Measurements from ENCODE around the gene RHOD.

Gene RHOD

GRCh38 chr11:67062526-67063373, 6.1 kb downstream of the RHOD start:
- DNase-seq (ENCODE audit: low spot score), result no peak

- no peak for DNase-seq (ENCODE audit: low spot score)
Observed at GRCh38 chr11:67066333-67066709, 9.7 kb downstream of the RHOD start.

GRCh38 chr11:67071420-67072284, 15.0 kb downstream of the RHOD start:
- peak; percentile 100 for DNase-seq (ENCODE audit: low spot score)

GRCh38 chr11:67072295-67072694, 15.6 kb downstream of the RHOD start:
- DNase-seq (ENCODE audit: low spot score), result no peak

- no peak for DNase-seq (ENCODE audit: low spot score)
Observed at GRCh38 chr11:67073908-67074307, 17.3 kb downstream of the RHOD start.

GRCh38 chr11:67076202-67076601, 19.6 kb downstream of the RHOD start:
- no peak for DNase-seq (ENCODE audit: low spot score)

- peak; percentile 51 for DNase-seq (ENCODE audit: low spot score)
Observed at GRCh38 chr11:67079065-67079705, 22.5 kb downstream of the RHOD start.

- DNase-seq (ENCODE audit: low spot score), result peak; percentile 72
Observed at GRCh38 chr11:67082071-67082791, 25.6 kb downstream of the RHOD start.

GRCh38 chr11:67083786-67084366, 27.2 kb downstream of the RHOD start:
- DNase-seq (ENCODE audit: low spot score), result peak; percentile 24

GRCh38 chr11:67085617-67086016, 29.0 kb downstream of the RHOD start:
- DNase-seq (ENCODE audit: low spot score), result peak; percentile 23

GRCh38 chr11:67090717-67091116, 34.1 kb downstream of the RHOD start:
- no peak for DNase-seq (ENCODE audit: low spot score)

GRCh38 chr11:67095214-67095507, 38.5 kb downstream of the RHOD start:
- no peak for DNase-seq (ENCODE audit: low spot score)

GRCh38 chr11:67098799-67099429, 42.3 kb downstream of the RHOD start:
- DNase-seq (ENCODE audit: low spot score), result peak; percentile 26

- peak; percentile 22 for DNase-seq (ENCODE audit: low spot score)
Observed at GRCh38 chr11:67099831-67100324, 43.2 kb downstream of the RHOD start.

GRCh38 chr11:67102664-67103063, 46.0 kb downstream of the RHOD start:
- peak; percentile 28 for DNase-seq (ENCODE audit: low spot score)

- DNase-seq (ENCODE audit: low spot score), result no peak
Observed at GRCh38 chr11:67105964-67106363, 49.3 kb downstream of the RHOD start.

GRCh38 chr11:67111261-67111660, 54.6 kb downstream of the RHOD start:
- no peak for DNase-seq (ENCODE audit: low spot score)

GRCh38 chr11:67113231-67113721, 56.6 kb downstream of the RHOD start:
- DNase-seq (ENCODE audit: low spot score), result no peak

GRCh38 chr11:67114275-67114896, 57.7 kb downstream of the RHOD start:
- DNase-seq (ENCODE audit: low spot score), result peak; percentile 68

- DNase-seq (ENCODE audit: low spot score), result no peak
Observed at GRCh38 chr11:67116758-67117105, 60.1 kb downstream of the RHOD start.

- no peak for DNase-seq (ENCODE audit: low spot score)
Observed at GRCh38 chr11:67117176-67117575, 60.5 kb downstream of the RHOD start.
